Kidney (tissue), 14 donors: ENCODE measurements around the gene MAPRE3. TPM values are rescaled to one million over a fixed set of nuclear protein-coding genes. Genes with fewer than 3 reads are reported as not detected.
A peak's percentile ranks its signal among the peaks of the same experiment; 100 is the strongest.

Experiments used
- DNase-seq, 5 donors: peaks; one replicate each; pipeline ENCODE4 v3.0.0-alpha.2; 2013 to 2020
- FAIRE-seq: peaks from 2 replicates; lab custom pipeline; 2012; peaks lifted over from hg19 to GRCh38; lab: Jason Lieb, UNC
- H3K27ac ChIP-seq, 2 donors: one replicate each; pipeline ENCODE4 v1.7.0; 2013; ENCODE audit warnings: low read depth in 2 of 2, low read length in 2 of 2, inconsistent platforms in 1 of 2
- H3K27me3 ChIP-seq: one replicate; pipeline ENCODE4 v1.7.1; 2013; ENCODE audit warnings: low read length, inconsistent platforms; ENCODE audit not compliant: control insufficient read depth, insufficient read depth
- H3K36me3 ChIP-seq, 3 donors: one replicate each; pipeline versions ENCODE4 v1.7.0 to v1.7.1; 2013; ENCODE audit warnings: low read length in 3 of 3, control low read depth in 1 of 3, inconsistent platforms in 1 of 3; ENCODE audit not compliant: insufficient read depth in 3 of 3, control insufficient read depth in 2 of 3
- H3K4me1 ChIP-seq, 3 donors: one replicate each; pipeline versions ENCODE4 v1.7.0 to v1.7.1; 2013; ENCODE audit warnings: low read length in 3 of 3, inconsistent platforms in 1 of 3, low read depth in 1 of 3; ENCODE audit not compliant: control insufficient read depth in 2 of 3, insufficient read depth in 2 of 3
- H3K4me3 ChIP-seq, 3 donors: one replicate each; pipeline versions ENCODE4 v1.7.0 to v1.8.1; 2013; ENCODE audit warnings: low read length in 3 of 3, control low read depth in 1 of 3, inconsistent platforms in 1 of 3
- H3K9ac ChIP-seq, 3 donors: one replicate each; pipeline versions ENCODE4 v1.7.0 to v1.7.1; 2013; ENCODE audit warnings: low read length in 3 of 3, control low read depth in 1 of 3, inconsistent platforms in 1 of 3
- H3K9me3 ChIP-seq, 3 donors: one replicate each; pipeline versions ENCODE4 v1.7.0 to v1.7.1; 2013; ENCODE audit warnings: low read length in 3 of 3, control low read depth in 1 of 3, inconsistent platforms in 1 of 3; ENCODE audit not compliant: control insufficient read depth in 2 of 3, insufficient read depth in 1 of 3
- CTCF ChIP-seq: IDR thresholded peaks from 3 replicates; pipeline ENCODE4 v1.5.1; 2012; ENCODE audit warnings: mild to moderate bottlenecking, moderate library complexity, borderline replicate concordance; ENCODE audit not compliant: insufficient read depth; ENCODE audit errors: extremely low read depth
- intact Hi-C: fragments of 100-400 bp; cut with DNase I; formaldehyde crosslinking; loops from one replicate; pipeline ENCODE4 v1.11.1; 2022
- polyA plus RNA-seq: library from polyadenylated mRNA; stranded (reverse); fragments of 350-450 nt; fragmentation: Illumina TruSeq; extraction: RNeasy Lipid Tissue Mini Kit (QIAGEN cat#74804); gene quantifications from one replicate; pipeline ENCODE4 v1.2.3, GENCODE V29; 2014; ENCODE audit warnings: low read depth, low replicate concordance; ENCODE audit not compliant: insufficient read depth
- total RNA-seq: library from RNA; stranded (reverse); fragmentation: NEBNext Ultra II Directional; extraction: Animal tissue kit (Norgen Biotek cat#: 25700); gene quantifications from one replicate; pipeline ENCODE4 v1.2.1, GENCODE V29; 2021
- donor health status: control.
- donor health status: control.
- donor health status: control.
- donor health status: control.
- donor health status: control.
- donor health status: DM: yes; HTN: yes; CAD: no.
- donor health status: Normal renal cell carcinoma (clear cell type).

Gene MAPRE3
- total and polyA plus RNA-seq, 2 donors from 2014 or later, result 17.9 to 49.6 TPM

DNA sequence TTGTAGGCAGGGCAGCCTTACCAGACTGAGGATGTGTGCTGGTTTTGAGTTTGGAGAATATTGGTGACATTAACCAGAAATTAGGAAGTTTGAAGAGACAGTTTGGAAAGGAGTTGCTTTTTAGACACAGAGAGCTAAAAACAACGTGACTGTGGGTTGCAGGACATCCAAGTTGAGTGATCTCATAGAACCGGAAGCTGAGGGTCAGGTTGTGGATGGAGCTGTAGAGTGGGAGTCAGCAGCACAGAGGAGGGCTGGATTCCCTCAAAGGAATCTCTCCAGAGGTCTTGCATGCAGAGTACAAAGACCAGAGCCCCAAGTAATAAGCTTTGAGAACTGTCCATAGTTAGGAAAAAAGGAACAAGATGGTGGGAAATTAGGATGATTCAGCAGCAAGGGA lies 9.3 kb downstream of the MAPRE3 start:
- no peaks in the 10 kb centered on the region for H3K27me3 ChIP-seq
- H3K9ac ChIP-seq, result no peak overlapping the region
- H3K36me3 ChIP-seq, result no peaks in the 10 kb centered on the region
- TF ChIP-seq CTCF, result no peak
- DNase-seq (peak in 1 of 5 donors; percentile 8), FAIRE-seq (no peak)
- H3K9me3 ChIP-seq, result no peaks in the 10 kb centered on the region
- no peak overlapping the region for H3K27ac ChIP-seq
- peaks cover 0 to 22% (median 16%) of the 10 kb centered on the region in 3 donors for H3K4me1 ChIP-seq
- H3K4me3 ChIP-seq, result no peak overlapping the region
- intact Hi-C loops, result no loop called here

DNA sequence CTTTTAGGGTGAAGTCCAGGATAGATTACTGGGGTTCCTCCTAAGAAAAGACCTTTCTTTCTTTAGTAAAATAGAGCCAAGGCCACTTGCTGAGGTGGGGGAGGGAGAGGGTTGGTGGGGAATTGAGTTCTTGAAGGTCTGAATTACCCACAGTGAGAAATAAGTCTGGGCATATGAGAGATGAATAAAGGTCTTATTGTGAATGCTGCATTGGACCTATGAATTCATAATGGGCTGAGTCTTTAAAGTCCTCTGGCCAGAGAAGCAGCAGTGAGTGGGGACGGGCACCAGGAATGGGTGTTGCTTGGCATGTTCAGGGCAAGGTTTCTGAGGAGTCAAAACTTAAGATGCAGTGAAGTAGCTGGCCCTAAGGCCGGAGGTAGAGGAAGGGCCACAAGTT lies 10.5 kb downstream of the MAPRE3 start:
- Histone ChIP-seq H3K27ac (no peak overlapping the region), H3K36me3 (no peaks in the 10 kb centered on the region), H3K9me3 (no peaks in the 10 kb centered on the region), H3K27me3 (no peaks in the 10 kb centered on the region), H3K4me1 (peaks cover 0 to 22% (median 16%) of the 10 kb centered on the region in 3 donors), H3K9ac (no peak overlapping the region), H3K4me3 (no peak overlapping the region)
- intact Hi-C loops, result no loop called here
- no peak for DNase-seq
- no peak for FAIRE-seq
- no peak for TF ChIP-seq CTCF

- peak overlapping the region; percentile 26 to 39 for H3K27ac ChIP-seq
- peaks cover 0 to 22% (median 16%) of the 10 kb centered on the region in 3 donors for H3K4me1 ChIP-seq
- DNase-seq (peak in 3 of 5 donors; percentile 16 to 50 (median 28)), FAIRE-seq (no peak)
- intact Hi-C loops, result no loop called here
- TF ChIP-seq CTCF, result peak; percentile 56
- peak overlapping the region in 1 of 3 donors; percentile 36 for H3K9ac ChIP-seq
- no peaks in the 10 kb centered on the region for H3K27me3 ChIP-seq
- H3K36me3 ChIP-seq, result no peaks in the 10 kb centered on the region
- no peaks in the 10 kb centered on the region for H3K9me3 ChIP-seq
- no peak overlapping the region for H3K4me3 ChIP-seq
These were observed 11.8 kb downstream of the MAPRE3 start for GRCh38 chr2:26982102-26982742.
